ENCODE data around the gene KRTAP2-2.
"Not testable (repeated sequence)": the region's sequence is repeated elsewhere in the genome, so short reads cannot be mapped to it uniquely, and the experiment has no call there.

The KRTAP2-2 gene

GRCh38 chr17:41037853-41038350, 17.1 kb downstream of the KRTAP2-2 start:
- no peak for DNase-seq
- in situ Hi-C loops (cut with MboI; ENCODE audit: low pct_unique_long_range_greater_than_20kb, low sequenced_read_pairs), result no loop called here

GRCh38 chr17:41034346-41034935, 20.6 kb downstream of the KRTAP2-2 start, which contains the start of gene KRTAP1-3:
Gene KRTAP1-3, minus strand, starts transcription at chr17:41034874. Its CDS starts 53 bp downstream, at chr17:41034821.
- in situ Hi-C loops (cut with MboI; ENCODE audit: low pct_unique_long_range_greater_than_20kb, low sequenced_read_pairs); DNase-seq: not testable (repeated sequence)

GRCh38 chr17:41029633-41030245, 25.3 kb downstream of the KRTAP2-2 start, which contains the start of gene KRTAP1-4:
Gene KRTAP1-4, minus strand, starts transcription at chr17:41030195. Its CDS starts 117 bp downstream, at chr17:41030078.
- no peak for DNase-seq
- in situ Hi-C loops (cut with MboI; ENCODE audit: low pct_unique_long_range_greater_than_20kb, low sequenced_read_pairs), result no loop called here

GRCh38 chr17:41026715-41027471, 28.1 kb downstream of the KRTAP2-2 start, which contains the start of gene KRTAP1-5:
Gene KRTAP1-5, minus strand, starts transcription at chr17:41027208. Its CDS starts 53 bp downstream, at chr17:41027155.
- in situ Hi-C loops (cut with MboI; ENCODE audit: low pct_unique_long_range_greater_than_20kb, low sequenced_read_pairs), result no loop called here
- no peak for DNase-seq

GRCh38 chr17:41024697-41025096, 30.3 kb downstream of the KRTAP2-2 start:
- no peak for DNase-seq
- in situ Hi-C loops (cut with MboI; ENCODE audit: low pct_unique_long_range_greater_than_20kb, low sequenced_read_pairs), result no loop called here

- no peak for DNase-seq
- in situ Hi-C loops (cut with MboI; ENCODE audit: low pct_unique_long_range_greater_than_20kb, low sequenced_read_pairs), result no loop called here
These were observed 34.7 kb downstream of the KRTAP2-2 start for GRCh38 chr17:41020336-41020735.

- in situ Hi-C loops (cut with MboI; ENCODE audit: low pct_unique_long_range_greater_than_20kb, low sequenced_read_pairs), result no loop called here
- DNase-seq, result no peak
These were observed 35.6 kb downstream of the KRTAP2-2 start for GRCh38 chr17:41019415-41019814.

- in situ Hi-C loops (cut with MboI; ENCODE audit: low pct_unique_long_range_greater_than_20kb, low sequenced_read_pairs), result no loop called here
- no peak for DNase-seq
These were observed 36.5 kb downstream of the KRTAP2-2 start for GRCh38 chr17:41018541-41018940.

GRCh38 chr17:41016578-41017215, 38.3 kb downstream of the KRTAP2-2 start:
- in situ Hi-C loops (cut with MboI; ENCODE audit: low pct_unique_long_range_greater_than_20kb, low sequenced_read_pairs), result no loop called here
- DNase-seq, result no peak

- no peak for DNase-seq
- in situ Hi-C loops (cut with MboI; ENCODE audit: low pct_unique_long_range_greater_than_20kb, low sequenced_read_pairs), result no loop called here
These were observed 39.6 kb downstream of the KRTAP2-2 start for GRCh38 chr17:41015454-41015853.

GRCh38 chr17:41013606-41014005, 41.4 kb downstream of the KRTAP2-2 start:
- DNase-seq, result no peak
- in situ Hi-C loops (cut with MboI; ENCODE audit: low pct_unique_long_range_greater_than_20kb, low sequenced_read_pairs), result no loop called here

GRCh38 chr17:41013181-41013580, 41.8 kb downstream of the KRTAP2-2 start:
- in situ Hi-C loops (cut with MboI; ENCODE audit: low pct_unique_long_range_greater_than_20kb, low sequenced_read_pairs), result no loop called here
- DNase-seq, result no peak

- no peak for DNase-seq
- in situ Hi-C loops (cut with MboI; ENCODE audit: low pct_unique_long_range_greater_than_20kb, low sequenced_read_pairs), result no loop called here
These were observed 42.5 kb downstream of the KRTAP2-2 start for GRCh38 chr17:41012326-41013120.

- in situ Hi-C loops (cut with MboI; ENCODE audit: low pct_unique_long_range_greater_than_20kb, low sequenced_read_pairs), result no loop called here
- DNase-seq, result no peak
These were observed 44.6 kb downstream of the KRTAP2-2 start for GRCh38 chr17:41010441-41010840.

- DNase-seq, result no peak
- in situ Hi-C loops (cut with MboI; ENCODE audit: low pct_unique_long_range_greater_than_20kb, low sequenced_read_pairs), result no loop called here
These were observed 45.1 kb downstream of the KRTAP2-2 start for GRCh38 chr17:41009936-41010335.

- in situ Hi-C loops (cut with MboI; ENCODE audit: low pct_unique_long_range_greater_than_20kb, low sequenced_read_pairs), result no loop called here
- DNase-seq, result no peak
These were observed 45.7 kb downstream of the KRTAP2-2 start for GRCh38 chr17:41009301-41009760.

- no peak for DNase-seq
- in situ Hi-C loops (cut with MboI; ENCODE audit: low pct_unique_long_range_greater_than_20kb, low sequenced_read_pairs), result no loop called here
These were observed 46.2 kb downstream of the KRTAP2-2 start, which contains the start of gene KRTAP3-1 for GRCh38 chr17:41008811-41009210. Gene KRTAP3-1, minus strand, starts transcription at chr17:41009128. Its CDS starts 54 bp downstream, at chr17:41009074.

Measured in KBM-7 (cell line).